ENCODE measurements around the gene SMO.
"Not testable (repeated sequence)": the region's sequence is repeated elsewhere in the genome, so short reads cannot be mapped to it uniquely, and the experiment has no call there.

SMO gene

DNA sequence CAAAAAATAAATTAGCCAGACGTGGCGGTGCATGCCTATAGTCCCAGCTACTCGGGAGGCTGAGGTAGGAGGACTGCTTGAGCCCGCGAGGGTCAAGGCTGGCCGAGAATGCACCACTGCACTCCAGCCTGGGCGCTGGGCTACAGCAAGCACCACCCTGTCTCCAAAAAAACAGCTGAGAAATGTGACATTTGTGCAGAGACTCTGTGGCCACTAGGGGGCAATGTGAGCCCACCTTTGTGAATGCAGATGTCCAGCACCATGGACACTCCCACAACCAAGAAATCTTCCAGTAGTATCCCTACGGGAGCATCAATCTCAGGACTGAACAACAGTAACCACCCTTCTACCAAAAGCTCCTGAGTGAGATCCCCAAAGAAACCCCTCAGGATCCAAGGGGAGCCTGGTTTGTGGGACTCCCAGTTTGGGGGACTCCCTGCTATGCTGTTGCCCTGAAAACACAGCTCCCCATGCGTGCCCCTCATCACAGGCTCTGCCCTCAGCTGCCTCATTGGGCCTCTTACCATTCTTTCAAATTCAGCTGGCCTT is 30.2 kb downstream of the SMO start:
- peak; percentile 84 for DNase-seq (ENCODE audit: low read depth)
- no peak overlapping the region for H3K4me3 ChIP-seq (ENCODE audit: low read depth, low read length)
- TF ChIP-seq, protein P1, sequence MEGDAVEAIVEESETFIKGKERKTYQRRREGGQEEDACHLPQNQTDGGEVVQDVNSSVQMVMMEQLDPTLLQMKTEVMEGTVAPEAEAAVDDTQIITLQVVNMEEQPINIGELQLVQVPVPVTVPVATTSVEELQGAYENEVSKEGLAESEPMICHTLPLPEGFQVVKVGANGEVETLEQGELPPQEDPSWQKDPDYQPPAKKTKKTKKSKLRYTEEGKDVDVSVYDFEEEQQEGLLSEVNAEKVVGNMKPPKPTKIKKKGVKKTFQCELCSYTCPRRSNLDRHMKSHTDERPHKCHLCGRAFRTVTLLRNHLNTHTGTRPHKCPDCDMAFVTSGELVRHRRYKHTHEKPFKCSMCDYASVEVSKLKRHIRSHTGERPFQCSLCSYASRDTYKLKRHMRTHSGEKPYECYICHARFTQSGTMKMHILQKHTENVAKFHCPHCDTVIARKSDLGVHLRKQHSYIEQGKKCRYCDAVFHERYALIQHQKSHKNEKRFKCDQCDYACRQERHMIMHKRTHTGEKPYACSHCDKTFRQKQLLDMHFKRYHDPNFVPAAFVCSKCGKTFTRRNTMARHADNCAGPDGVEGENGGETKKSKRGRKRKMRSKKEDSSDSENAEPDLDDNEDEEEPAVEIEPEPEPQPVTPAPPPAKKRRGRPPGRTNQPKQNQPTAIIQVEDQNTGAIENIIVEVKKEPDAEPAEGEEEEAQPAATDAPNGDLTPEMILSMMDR (IDR thresholded peaks at IDR 0.05; ENCODE audit: insufficient read depth, low read depth, low read length, missing control alignments) = peak; percentile 86

- H3K4me3 ChIP-seq (ENCODE audit: low read depth, low read length); DNase-seq (ENCODE audit: low read depth): not testable (repeated sequence)
Measured at GRCh38 chr7:129219166-129219565, 30.7 kb downstream of the SMO start.

GRCh38 chr7:129222064-129222463 is 33.6 kb downstream of the SMO start:
- no peak overlapping the region for H3K4me3 ChIP-seq (ENCODE audit: low read depth, low read length)
- DNase-seq (ENCODE audit: low read depth) = peak; percentile 46
- TF ChIP-seq, protein P1 (IDR thresholded peaks at IDR 0.05; ENCODE audit: insufficient read depth, low read depth, low read length, missing control alignments) = no peak

DNA sequence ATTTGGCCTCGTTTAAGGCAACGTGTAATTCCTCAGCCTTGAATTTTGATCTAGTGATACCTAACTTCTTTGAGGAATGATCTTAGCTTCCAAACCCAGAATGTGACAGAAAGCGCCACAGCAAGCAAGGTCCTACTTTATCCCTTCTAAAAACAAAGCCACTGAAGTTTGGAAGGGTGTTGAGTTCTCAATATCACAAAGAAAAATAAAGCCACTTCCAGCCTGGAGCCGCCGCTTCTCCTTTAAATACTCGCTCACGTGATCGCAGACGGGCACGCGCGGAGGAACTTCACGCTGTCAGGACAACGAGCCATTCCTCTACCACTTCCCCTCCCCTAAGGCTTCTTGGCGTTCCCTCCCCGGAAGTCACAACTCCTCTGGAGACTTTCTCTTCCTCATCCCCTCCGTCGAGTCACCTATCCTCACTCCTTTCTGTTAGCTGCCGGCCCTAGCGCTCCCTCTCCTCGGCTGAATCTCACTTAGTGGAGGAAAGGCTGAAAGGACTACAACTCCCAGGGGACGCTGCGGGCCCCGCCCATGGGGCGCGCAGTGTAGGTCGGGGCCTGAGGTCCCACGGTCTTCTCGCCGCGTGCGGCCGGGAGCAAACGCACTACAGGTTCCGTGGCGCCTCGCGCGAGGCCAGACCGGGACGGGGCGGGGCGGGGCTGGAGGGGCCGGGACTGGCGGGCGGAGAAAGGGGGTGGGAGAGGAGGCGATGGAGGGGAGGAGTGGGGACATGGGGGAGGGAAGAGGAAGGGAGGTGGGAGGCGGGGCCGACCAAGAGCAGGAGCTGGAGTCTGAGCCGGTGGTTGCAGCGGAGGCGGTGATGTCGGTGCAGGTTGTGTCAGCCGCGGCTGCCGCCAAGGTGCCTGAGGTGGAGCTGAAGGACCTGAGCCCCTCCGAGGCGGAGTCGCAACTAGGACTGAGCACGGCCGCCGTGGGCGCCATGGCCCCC is 36.1 kb downstream of the SMO start, which contains the start of gene AHCYL2:
Gene AHCYL2, plus strand, starts transcription at position 780 of the 955 bp plus-strand sequence.
- DNase-seq (ENCODE audit: low read depth) = peak; percentile 99
- TF ChIP-seq, protein P1 (IDR thresholded peaks at IDR 0.05; ENCODE audit: insufficient read depth, low read depth, low read length, missing control alignments) = no peak
- H3K4me3 ChIP-seq (ENCODE audit: low read depth, low read length) = peak within 1 kb of the TSS; percentile 87

- DNase-seq (ENCODE audit: low read depth) = peak; percentile 65
- TF ChIP-seq, protein P1 (IDR thresholded peaks at IDR 0.05; ENCODE audit: insufficient read depth, low read depth, low read length, missing control alignments) = no peak
Measured at GRCh38 chr7:129225206-129225930, 36.9 kb downstream of the SMO start.

DNA sequence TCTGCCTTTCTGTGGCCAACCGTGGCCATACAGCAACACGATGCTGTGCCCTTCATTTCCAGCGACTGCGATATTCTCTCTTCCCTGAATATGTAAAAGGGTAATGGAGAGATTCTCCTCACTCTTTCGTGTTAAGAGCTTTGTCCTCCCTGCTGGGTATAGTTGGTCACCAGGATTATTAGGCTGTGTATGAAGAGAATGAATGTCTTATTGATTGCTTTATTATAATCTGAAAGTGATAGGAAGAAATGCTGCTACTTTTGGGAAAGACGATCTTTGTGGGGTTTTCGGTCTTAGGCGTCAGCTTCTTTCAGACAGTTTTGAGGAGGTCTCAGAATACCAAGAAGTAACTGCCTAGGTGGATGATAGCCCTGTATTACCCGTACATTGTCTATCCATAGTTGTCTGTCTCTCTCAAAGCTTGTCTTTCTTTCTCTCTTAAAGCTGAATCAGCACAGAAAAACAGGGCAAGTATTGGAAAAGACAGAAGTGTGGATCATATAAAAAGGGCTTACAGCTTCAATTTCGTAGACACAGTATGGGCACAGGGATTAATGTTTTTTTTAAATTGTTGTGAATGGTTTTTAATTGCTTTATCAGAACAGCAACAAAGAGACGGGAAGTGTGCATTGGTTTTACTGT is 37.6 kb downstream of the SMO start:
- H3K4me3 ChIP-seq (ENCODE audit: low read depth, low read length) = peak overlapping the region; percentile 87
- TF ChIP-seq, protein P1 (IDR thresholded peaks at IDR 0.05; ENCODE audit: insufficient read depth, low read depth, low read length, missing control alignments) = no peak
- DNase-seq (ENCODE audit: low read depth) = no peak

More at GRCh38 chr7:129225206-129225930, 36.9 kb downstream of the SMO start:
- H3K4me3 ChIP-seq (ENCODE audit: low read depth, low read length) = peak overlapping the region; percentile 87
